K562 (cell line): ENCODE measurements around the gene AEN. TPM values are rescaled to one million over a fixed set of nuclear protein-coding genes. Genes with fewer than 3 reads are reported as not detected.

ENCODE experiments used
- ATAC-seq: fragments of 200-7000 bp; cut with Tn5 transposase; 3 replicates; pipeline ENCODE4 v1.9.1; 2020; ENCODE audit warnings: moderate library complexity
- BruUV-seq: library from RNA; stranded (reverse); fragments of 400-500 nt; replicated peaks from 2 replicates; lab custom pipeline; 2021; lab: Mats Ljungman, UMichigan
- CTCF ChIA-PET: fragments of 300-600 bp; formaldehyde crosslinking; extraction: SDS; loops from one replicate; lab custom pipeline; 2021; ENCODE audit warnings: low intra/inter-chr PET ratio; lab: Yijun Ruan, JAX
- POLR2A ChIA-PET: fragments of 300-600, 350-650 bp; sonication (Branson Sonifier 250); formaldehyde crosslinking; extraction: SDS; loops from one replicate; lab custom pipeline; 2021; ENCODE audit warnings: antibody characterized with exemption, inconsistent platforms; lab: Yijun Ruan, JAX
- DNase-seq, 4 experiments: peaks; one replicate each; pipeline versions ENCODE4 v3.0.0 to v3.0.0-alpha.2; 2011 to 2018; ENCODE audit warnings: low spot score in 3 of 4, mixed read lengths in 3 of 4; ENCODE audit errors: extremely low read depth in 1 of 4
- FAIRE-seq: peaks from 2 replicates; lab custom pipeline; 2011; peaks lifted over from hg19 to GRCh38; lab: Jason Lieb, UNC
- H2AFZ ChIP-seq: 2 replicates; pipeline ENCODE4 v1.6.0; 2011; ENCODE audit warnings: low read depth, low read length, control low read depth, inconsistent platforms
- H3K27ac ChIP-seq: fragments of 200-600 bp; 3 replicates; pipeline ENCODE4 v1.8.0; 2011; ENCODE audit warnings: low read depth, mild to moderate bottlenecking, control low read depth, inconsistent platforms, low read length, moderate library complexity, mixed read lengths; ENCODE audit errors: extremely low read depth
- H3K27me3 ChIP-seq, 2 experiments: fragments of 300-600 bp in 1 of 2; 2 replicates in 1 of 2; 3 replicates in 1 of 2; pipeline versions ENCODE4 v1.6.0 to v1.8.0; 2011; ENCODE audit warnings: inconsistent platforms in 2 of 2, low read length in 2 of 2, mild to moderate bottlenecking in 1 of 2, mixed read lengths in 1 of 2, moderate library complexity in 1 of 2; ENCODE audit not compliant: control insufficient read depth in 2 of 2, insufficient read depth in 2 of 2
- H3K36me3 ChIP-seq: fragments of 300-600 bp; 3 replicates; pipeline ENCODE4 v1.8.0; 2011; ENCODE audit warnings: mild to moderate bottlenecking, low read length, inconsistent platforms; ENCODE audit not compliant: control insufficient read depth, insufficient read depth
- H3K4me1 ChIP-seq, 2 experiments: fragments of 200-600 bp in 1 of 2; replicated peaks in 1 of 2; 2 replicates in 1 of 2; 3 replicates in 1 of 2; pipeline versions ENCODE4 v1.5.1 to v1.8.0; 2011; ENCODE audit warnings: inconsistent platforms in 2 of 2, low read length in 2 of 2, mild to moderate bottlenecking in 1 of 2, mixed read lengths in 1 of 2, moderate library complexity in 1 of 2; ENCODE audit not compliant: control insufficient read depth in 2 of 2, insufficient read depth in 2 of 2
- H3K4me2 ChIP-seq: 2 replicates; pipeline ENCODE4 v1.6.1; 2011; ENCODE audit warnings: low read length, control low read depth, inconsistent platforms, mixed read lengths; ENCODE audit not compliant: insufficient read depth
- H3K4me3 ChIP-seq: fragments of 200-600 bp; sonication (generic), shearing (Covaris generic); 2 replicates; pipeline ENCODE4 v1.5.1; 2016; ENCODE audit warnings: control low read depth, inconsistent platforms
- H3K79me2 ChIP-seq: fragments of 200-600 bp; 3 replicates; pipeline ENCODE4 v1.8.0; 2011; ENCODE audit warnings: low read length, inconsistent platforms; ENCODE audit not compliant: control insufficient read depth, insufficient read depth
- H3K9ac ChIP-seq, 2 experiments: 2 replicates each; pipeline versions ENCODE4 v1.6.0 to v1.6.1; 2011; ENCODE audit warnings: low read depth in 2 of 2, low read length in 2 of 2, control low read depth in 1 of 2, inconsistent platforms in 1 of 2, mild to moderate bottlenecking in 1 of 2, mixed read lengths in 1 of 2; ENCODE audit not compliant: insufficient read depth in 1 of 2
- H3K9me1 ChIP-seq: one replicate; pipeline ENCODE4 v1.6.0; 2011; ENCODE audit warnings: inconsistent platforms, mild to moderate bottlenecking, low read length, moderate library complexity; ENCODE audit not compliant: control insufficient read depth, insufficient read depth
- H3K9me3 ChIP-seq: replicated peaks from 2 replicates; pipeline ENCODE4 v1.5.1; 2011; ENCODE audit warnings: low read depth, low read length, inconsistent platforms; ENCODE audit not compliant: control insufficient read depth, insufficient read depth
- H4K20me1 ChIP-seq: replicated peaks from 2 replicates; pipeline ENCODE4 v1.6.1; 2011; ENCODE audit warnings: low read length, inconsistent platforms, mixed read lengths; ENCODE audit not compliant: control insufficient read depth, insufficient read depth
- CREB3 ChIP-seq: fragments of 450-650 bp; conservative IDR thresholded peaks from 2 replicates; pipeline ENCODE4 v1.6.1; 2016; ENCODE audit warnings: missing genetic modification characterization, low read depth, mild to moderate bottlenecking, missing compliant biosample characterization, moderate library complexity
- DACH1 ChIP-seq: fragments of 450-650 bp; IDR thresholded peaks from 2 replicates; pipeline ENCODE4 v1.6.1; 2018; ENCODE audit not compliant: partially characterized antibody
- DMBX1 ChIP-seq: fragments of 250-450 bp; sonication (Bioruptor Pico); IDR thresholded peaks from 2 replicates; pipeline ENCODE4 v1.8.0; 2022; ENCODE audit warnings: inconsistent platforms, mild to moderate bottlenecking, moderate library complexity, borderline replicate concordance
- FOSL1 ChIP-seq: fragments of 200-800 bp; sonication (Bioruptor generic); conservative IDR thresholded peaks from 2 replicates; pipeline ENCODE4 v1.6.1; 2016; ENCODE audit warnings: missing genetic modification characterization, missing compliant biosample characterization
- GTF2E2 ChIP-seq: fragments of 200-800 bp; sonication (Bioruptor generic); IDR thresholded peaks from 2 replicates; pipeline ENCODE4 v1.6.1; 2016; ENCODE audit warnings: missing genetic modification characterization, missing compliant biosample characterization
- HDAC6 ChIP-seq: IDR thresholded peaks from 2 replicates; pipeline ENCODE4 v1.6.1; 2012; ENCODE audit warnings: low read depth, mild to moderate bottlenecking, control low read depth, inconsistent platforms, low read length, moderate library complexity
- HEY1 ChIP-seq: fragments of 250-450 bp; sonication (Bioruptor Pico); IDR thresholded peaks from 2 replicates; pipeline ENCODE4 v1.5.0; 2020; ENCODE audit warnings: mild to moderate bottlenecking, moderate library complexity, borderline replicate concordance
- MAFG ChIP-seq: fragments of 450-650 bp; conservative IDR thresholded peaks from 2 replicates; pipeline ENCODE4 v1.6.1; 2016; ENCODE audit warnings: missing genetic modification characterization, missing compliant biosample characterization
- MAZ ChIP-seq, 2 experiments: fragments of 450-650 bp in 1 of 2; sonication (generic) in 1 of 2; formaldehyde crosslinking; IDR thresholded peaks in 1 of 2; conservative IDR thresholded peaks in 1 of 2; 2 replicates each; pipeline versions ENCODE4 v1.4.0 to v1.5.0; 2020; ENCODE audit warnings: mild to moderate bottlenecking in 1 of 2, missing genetic modification reagents in 1 of 2
- MCM7 ChIP-seq, 2 experiments: fragments of 450-650 bp; IDR thresholded peaks; 2 replicates each; pipeline ENCODE4 v1.6.1; 2016 to 2018
- NELFE ChIP-seq: IDR thresholded peaks from 2 replicates; pipeline ENCODE4 v1.6.1; 2011; ENCODE audit warnings: mild to moderate bottlenecking; ENCODE audit not compliant: insufficient read depth, insufficient read length
- POLR2B ChIP-seq: fragments of 450-650 bp; IDR thresholded peaks from 2 replicates; pipeline ENCODE4 v1.6.1; 2018; ENCODE audit warnings: low read depth; ENCODE audit not compliant: partially characterized antibody
- RFX1 ChIP-seq: fragments of 450-650 bp; IDR thresholded peaks from 2 replicates; pipeline ENCODE4 v1.6.1; 2016; ENCODE audit warnings: mild to moderate bottlenecking, moderate library complexity
- RNF2 ChIP-seq: sonication (generic); IDR thresholded peaks from 2 replicates; pipeline ENCODE4 v1.6.1; 2016
- ZNF133 ChIP-seq: fragments of 250-450 bp; sonication (Bioruptor Pico); IDR thresholded peaks from 2 replicates; pipeline ENCODE4 v1.4.0; 2020; ENCODE audit warnings: mild to moderate bottlenecking
- ZNF354B ChIP-seq: fragments of 250-450 bp; sonication (Bioruptor Pico); IDR thresholded peaks from 2 replicates; pipeline ENCODE4 v1.4.0; 2020
- WGBS: fragments of 100-300 bp; shearing (Covaris generic); methylation state at CpG from one replicate; pipeline ENCODE4 v1.1.6; 2016; ENCODE audit warnings: low coverage, mixed read lengths; ENCODE audit not compliant: insufficient coverage; ENCODE audit errors: missing lambda C conversion rate; 5-methylcytosine and 5-hydroxymethylcytosine counted together
- in situ Hi-C: fragments of 300-500 bp; cut with MboI; formaldehyde crosslinking; loops from 4 replicates; pipeline ENCODE4 v1.15.0; 2018; ENCODE audit warnings: inconsistent platforms, mixed read lengths
- intact Hi-C: fragments of 100-400 bp; cut with micrococcal nuclease; formaldehyde crosslinking; loops from 2 replicates; pipeline ENCODE4 v1.14.2; 2022
- polyA plus RNA-seq, 8 experiments: library from polyadenylated mRNA; depleted of rRNA in 4 of 8; stranded (reverse) in 5 of 8; unstranded in 3 of 8; fragments of >200 nt; fragmentation: Nextera tagmentation in 2 of 8; fragmentation: Illumina TruSeq in 1 of 8; extraction: Ambion mirVana in 2 of 8; extraction: Trizol in 1 of 8; gene quantifications; 2 replicates each; pipeline versions ENCODE4 v1.2.1 to v1.2.3, GENCODE V29; 2011 to 2014; ENCODE audit warnings: inconsistent platforms in 1 of 8, missing spikeins in 1 of 8
- total RNA-seq, 7 experiments: library from RNA; depleted of rRNA in 6 of 7; stranded (reverse); fragments of >200 nt in 6 of 7; fragmentation: Illumina TruSeq in 2 of 7; extraction: Trizol in 2 of 7; gene quantifications; 2 replicates each; pipeline versions ENCODE4 v1.2.1 to v1.2.3, GENCODE V29; 2011 to 2021; ENCODE audit warnings: low replicate concordance in 1 of 7
- TF ChIP-seq, protein P1 (sequence below), 2 experiments: fragments of 250-450 bp in 1 of 2; fragments of 450-650 bp in 1 of 2; sonication (Bioruptor Pico) in 1 of 2; IDR thresholded peaks; 2 replicates each; pipeline versions ENCODE4 v1.6.1 to v1.8.0; 2016 to 2021; ENCODE audit warnings: mild to moderate bottlenecking in 2 of 2, moderate library complexity in 2 of 2, missing compliant biosample characterization in 1 of 2, missing genetic modification characterization in 1 of 2
- TF ChIP-seq, protein P2 (sequence below): IDR thresholded peaks from 2 replicates; pipeline ENCODE4 v1.6.1; 2011; ENCODE audit not compliant: insufficient read length; ENCODE audit errors: extremely low read depth

AEN gene
- total and polyA plus RNA-seq, 9 of the 15 experiments (the other 6 are each of a cell fraction or from before 2014, with no cell fraction given): 9.0 to 51.0 (median 32.8) TPM

DNA sequence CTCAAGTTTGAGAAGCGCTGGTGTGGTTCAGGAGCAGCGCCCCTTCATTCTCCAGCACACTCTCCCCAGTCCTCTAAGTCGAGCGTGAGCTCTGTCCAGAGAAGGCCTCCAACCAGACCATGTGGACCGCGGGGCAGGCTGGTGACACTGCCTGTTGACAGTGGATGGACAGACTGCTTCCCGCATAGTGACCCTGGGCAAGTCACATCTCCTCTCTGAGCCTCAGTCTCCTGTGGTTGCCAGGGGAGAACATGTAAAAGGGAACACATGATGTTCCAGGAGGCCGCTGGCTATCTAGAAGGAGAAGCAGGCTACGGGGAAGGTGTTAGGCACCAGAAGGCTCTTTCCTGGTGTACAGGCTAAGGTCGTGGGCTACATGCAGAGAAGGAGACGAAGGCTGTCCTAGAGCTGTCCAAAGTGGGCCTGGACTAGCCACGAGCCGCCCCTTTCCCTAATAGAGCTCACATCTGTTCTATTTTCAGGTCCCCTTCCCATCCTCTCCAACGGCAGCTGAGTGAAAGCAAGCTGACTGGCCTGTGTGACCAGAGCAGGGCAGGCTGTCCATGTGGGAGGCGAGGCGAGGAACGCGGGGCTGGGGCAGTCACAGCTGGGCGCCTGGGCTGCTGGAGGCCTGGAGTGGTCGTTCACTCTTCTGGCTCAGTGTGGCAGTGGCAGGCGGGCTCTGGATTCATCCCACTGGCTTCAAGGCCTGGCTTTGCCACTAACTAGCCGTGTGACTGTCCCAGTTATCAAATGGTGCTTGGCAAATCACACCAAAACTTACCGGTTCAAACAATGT lies 28.8 kb downstream of the AEN start (continued):
- TF ChIP-seq FOSL1 (tag) (no peak), MAZ (CRISPR knock-in tag; conservative IDR thresholded peaks at IDR 0.05 in 1 of 2, IDR thresholded peaks at IDR 0.05 in 1 of 2) (no peak), MAFG (tag) (no peak), RNF2 (no peak), CREB3 (tag) (no peak), NELFE (no peak)

DNA sequence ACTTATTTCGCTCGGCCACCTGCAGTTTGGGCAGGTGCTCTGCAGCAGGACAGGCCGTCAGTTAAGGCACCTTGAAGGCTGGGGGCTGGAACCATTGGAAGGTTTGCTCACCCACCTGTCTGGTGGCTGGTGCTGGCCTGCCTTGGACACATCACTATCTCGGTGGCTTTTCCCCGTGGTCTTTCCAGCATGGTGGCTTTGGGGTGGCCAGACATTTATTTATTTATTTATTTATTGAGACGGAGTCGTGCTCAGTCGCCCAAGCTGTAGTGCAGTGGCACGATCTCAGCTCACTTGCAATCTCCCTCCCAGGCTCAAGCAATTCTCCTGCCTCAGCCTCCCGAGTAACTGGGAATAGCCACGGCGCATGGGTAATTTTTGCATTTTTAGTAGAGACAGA lies 29.4 kb downstream of the AEN start:
- no peak for DNase-seq
- in situ Hi-C loops: no loop called here

More for the DNA sequence above, 29.4 kb downstream of the AEN start:
- Histone ChIP-seq H3K9ac (no peak overlapping the region), H2AFZ (no peak overlapping the region), H4K20me1 (peaks cover 3% of the 10 kb centered on the region; the same call in 1 of the 2 replicates), H3K27me3 (peaks cover 11 to 48% of the 10 kb centered on the region in 2 experiments; a peak in 4 of 5 replicates), H3K9me1 (no peaks in the 10 kb centered on the region), H3K79me2 (no peaks in the 10 kb centered on the region), H3K36me3 (no peaks in the 10 kb centered on the region), H3K27ac (no peak overlapping the region), H3K4me3 (no peak overlapping the region), H3K4me2 (no peak overlapping the region), H3K4me1 (no peaks in the 10 kb centered on the region), H3K9me3 (no peaks in the 10 kb centered on the region)
- FAIRE-seq (no peak), ATAC-seq (no peak)
- WGBS: 29% methylated on average over 12 of the region's 12 CpGs
- POLR2A ChIA-PET: no interaction called here
- intact Hi-C loops: no loop called here
- CTCF ChIA-PET: no interaction called here
- no TSS peak for BruUV-seq
- TF ChIP-seq ZNF133 (CRISPR knock-in tag) (no peak), ZNF354B (CRISPR knock-in tag) (no peak), POLR2B (no peak), DACH1 (no peak), HEY1 (CRISPR knock-in tag) (no peak), GTF2E2 (tag) (no peak), HDAC6 (no peak), MCM7 (IDR thresholded peaks at IDR 0.05) (no peak), RFX1 (no peak), DMBX1 (CRISPR knock-in tag) (no peak)
- TF ChIP-seq, protein P1, sequence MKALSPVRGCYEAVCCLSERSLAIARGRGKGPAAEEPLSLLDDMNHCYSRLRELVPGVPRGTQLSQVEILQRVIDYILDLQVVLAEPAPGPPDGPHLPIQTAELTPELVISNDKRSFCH (CRISPR knock-in tag; IDR thresholded peaks at IDR 0.05): no peak
- TF ChIP-seq, protein P1 (tag; IDR thresholded peaks at IDR 0.05): no peak
- TF ChIP-seq, protein P2, sequence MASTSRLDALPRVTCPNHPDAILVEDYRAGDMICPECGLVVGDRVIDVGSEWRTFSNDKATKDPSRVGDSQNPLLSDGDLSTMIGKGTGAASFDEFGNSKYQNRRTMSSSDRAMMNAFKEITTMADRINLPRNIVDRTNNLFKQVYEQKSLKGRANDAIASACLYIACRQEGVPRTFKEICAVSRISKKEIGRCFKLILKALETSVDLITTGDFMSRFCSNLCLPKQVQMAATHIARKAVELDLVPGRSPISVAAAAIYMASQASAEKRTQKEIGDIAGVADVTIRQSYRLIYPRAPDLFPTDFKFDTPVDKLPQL: no peak
